HepG2 (cell line): Measurements from ENCODE around the gene COLEC12. TPM values are rescaled to one million over a fixed set of nuclear protein-coding genes. Genes with fewer than 3 reads are reported as not detected.

Experiments used
- ATAC-seq: fragments of 200-7000 bp; cut with Tn5 transposase; 3 replicates; pipeline ENCODE4 v1.9.1; 2020; ENCODE audit warnings: mild to moderate bottlenecking, moderate library complexity
- Bru-seq: library from RNA; stranded (reverse); fragments of 400-500 nt; gene quantifications from one replicate; lab custom pipeline; 2021; lab: Mats Ljungman, UMichigan
- BruChase-seq, 2 experiments: library from RNA; stranded (reverse); fragments of 400-500 nt; gene quantifications; one replicate each; lab custom pipeline; 2021; lab: Mats Ljungman, UMichigan
- BruUV-seq: library from RNA; stranded (reverse); fragments of 400-500 nt; replicated peaks from 2 replicates; lab custom pipeline; 2021; lab: Mats Ljungman, UMichigan
- CTCF ChIA-PET: fragments of 300-600 bp; formaldehyde crosslinking; extraction: SDS; loops from one replicate; lab custom pipeline; 2021; ENCODE audit warnings: low total read pairs, inconsistent platforms, low intra/inter-chr PET ratio; lab: Yijun Ruan, JAX
- POLR2A ChIA-PET: fragments of 350-600 bp; sonication (Branson Sonifier 250); formaldehyde crosslinking; loops from one replicate; lab custom pipeline; 2020; ENCODE audit warnings: antibody characterized with exemption, inconsistent platforms; lab: Yijun Ruan, JAX
- DNase-seq: peaks from one replicate; pipeline ENCODE4 v3.0.0-alpha.2; 2015; ENCODE audit warnings: low spot score
- FAIRE-seq: peaks from 3 replicates; lab custom pipeline; 2011; peaks lifted over from hg19 to GRCh38; lab: Jason Lieb, UNC
- H2AFZ ChIP-seq: one replicate; pipeline ENCODE4 v1.6.1; 2011; ENCODE audit warnings: low read length, inconsistent platforms
- H3K27ac ChIP-seq: fragments of 300-600 bp; 3 replicates; pipeline ENCODE4 v1.8.0; 2011; ENCODE audit warnings: mixed run types, mild to moderate bottlenecking, mixed read lengths, low read length, inconsistent platforms; ENCODE audit not compliant: insufficient read depth; ENCODE audit errors: extremely low read length
- H3K27me3 ChIP-seq, 2 experiments: fragments of 200-600 bp in 1 of 2; 2 replicates in 1 of 2; 3 replicates in 1 of 2; pipeline versions ENCODE4 v1.6.0 to v1.8.0; 2011; ENCODE audit warnings: low read length in 2 of 2, mild to moderate bottlenecking in 2 of 2, moderate library complexity in 2 of 2, inconsistent platforms in 1 of 2; ENCODE audit not compliant: insufficient read depth in 2 of 2, control insufficient read depth in 1 of 2
- H3K36me3 ChIP-seq, 2 experiments: fragments of 200-600 bp in 1 of 2; replicated peaks in 1 of 2; 2 replicates in 1 of 2; 3 replicates in 1 of 2; pipeline versions ENCODE4 v1.5.1 to v1.8.0; 2011; ENCODE audit warnings: low read length in 2 of 2, inconsistent platforms in 1 of 2; ENCODE audit not compliant: insufficient read depth in 2 of 2, control insufficient read depth in 1 of 2
- H3K4me1 ChIP-seq: 2 replicates; pipeline ENCODE4 v1.5.1; 2012; ENCODE audit warnings: low read length, inconsistent platforms; ENCODE audit not compliant: insufficient read depth
- H3K4me2 ChIP-seq: 2 replicates; pipeline ENCODE4 v1.6.0; 2011; ENCODE audit warnings: low read depth, low read length, inconsistent platforms
- H3K4me3 ChIP-seq, 3 experiments: fragments of 200-600 bp in 1 of 3; sonication (generic), shearing (Covaris generic) in 1 of 3; replicated peaks in 1 of 3; 2 replicates each; pipeline ENCODE4 v1.5.1; 2011 to 2016; ENCODE audit warnings: low read length in 3 of 3, inconsistent platforms in 2 of 3, low read depth in 2 of 3, mild to moderate bottlenecking in 2 of 3, control low read depth in 1 of 3, mixed read lengths in 1 of 3; ENCODE audit not compliant: insufficient read depth in 1 of 3
- H3K79me2 ChIP-seq: one replicate; pipeline ENCODE4 v1.6.1; 2011; ENCODE audit warnings: low read length, inconsistent platforms; ENCODE audit not compliant: insufficient read depth
- H3K9ac ChIP-seq: 2 replicates; pipeline ENCODE4 v1.6.0; 2011; ENCODE audit warnings: mild to moderate bottlenecking, low read depth, low read length, inconsistent platforms; ENCODE audit not compliant: insufficient read depth
- H3K9me3 ChIP-seq: 2 replicates; pipeline ENCODE4 v1.5.1; 2012; ENCODE audit warnings: mild to moderate bottlenecking, low read length
- H4K20me1 ChIP-seq: 2 replicates; pipeline ENCODE4 v1.6.0; 2011; ENCODE audit warnings: inconsistent platforms, mild to moderate bottlenecking, low read length, moderate library complexity; ENCODE audit not compliant: insufficient read depth
- EZH2 ChIP-seq: conservative IDR thresholded peaks from 2 replicates; pipeline ENCODE4 v1.6.1; 2012; ENCODE audit warnings: mild to moderate bottlenecking, low read depth, low read length, moderate library complexity
- KDM5B ChIP-seq: sonication (generic); formaldehyde crosslinking; IDR thresholded peaks from 2 replicates; pipeline ENCODE4 v1.4.0; 2020; ENCODE audit warnings: missing genetic modification reagents, mild to moderate bottlenecking, borderline replicate concordance
- U2AF1 ChIP-seq: fragments of 200-400 bp; formaldehyde crosslinking; optimal IDR thresholded peaks from 2 replicates; pipeline ENCODE3; 2017; ENCODE audit warnings: mild to moderate bottlenecking, low read depth, low read length
- U2AF2 ChIP-seq: fragments of 200-400 bp; formaldehyde crosslinking; IDR thresholded peaks from 2 replicates; pipeline ENCODE4 v1.6.1; 2017; ENCODE audit warnings: low read depth, mild to moderate bottlenecking, low read length
- ZFP41 ChIP-seq: sonication (generic); formaldehyde crosslinking; IDR thresholded peaks from 2 replicates; pipeline ENCODE4 v1.4.0; 2020; ENCODE audit warnings: mild to moderate bottlenecking, missing genetic modification reagents, borderline replicate concordance
- ZNF800 ChIP-seq: sonication (generic); formaldehyde crosslinking; IDR thresholded peaks from 2 replicates; pipeline ENCODE4 v1.4.0; 2020; ENCODE audit warnings: missing genetic modification reagents
- WGBS: methylation state at CpG from one replicate; pipeline ENCODE4 v1.1.6; 2017; ENCODE audit warnings: low lambda C conversion rate; 5-methylcytosine and 5-hydroxymethylcytosine counted together
- in situ Hi-C: cut with HindIII; loops from 2 replicates; pipeline ENCODE4 v1.10.0; 2017; ENCODE audit warnings: low pct_unique_long_range_greater_than_20kb; ENCODE audit not compliant: extremely low pct_ligation_motif_present
- intact Hi-C: fragments of 100-400 bp; cut with micrococcal nuclease; formaldehyde crosslinking; loops from one replicate; pipeline ENCODE4 v1.10.0; 2022; ENCODE audit not compliant: unreplicated experiment
- long read RNA-seq, 2 experiments: library from RNA in 1 of 2; library from polyadenylated mRNA in 1 of 2; stranded (forward) in 1 of 2; unstranded in 1 of 2; transcript quantifications; one replicate each; pipeline ENCODE4 v2.0.0, GENCODE V29; 2019 to 2022
- polyA minus RNA-seq, 3 experiments: library from RNA; depleted of rRNA, polyadenylated mRNA; stranded (reverse); fragments of >200 nt; gene quantifications; 2 replicates each; pipeline ENCODE4 v1.2.3, GENCODE V29; 2011; ENCODE audit warnings: low replicate concordance in 1 of 3
- polyA plus RNA-seq, 8 experiments: library from polyadenylated mRNA; depleted of rRNA in 3 of 8; stranded (reverse) in 7 of 8; unstranded in 1 of 8; fragments of >200 nt; fragmentation: Illumina TruSeq in 4 of 8; extraction: Trizol in 4 of 8; gene quantifications; 2 replicates each; pipeline versions ENCODE4 v1.2.1 to v1.2.3, GENCODE V29; 2011 to 2016; ENCODE audit warnings: low read depth in 4 of 8, missing spikeins in 1 of 8, mixed read lengths in 1 of 8; ENCODE audit not compliant: insufficient read depth in 1 of 8
- total RNA-seq, 5 experiments: library from RNA; depleted of rRNA; stranded (reverse); fragments of >200 nt; fragmentation: Illumina TruSeq; extraction: Trizol; gene quantifications; 2 replicates each; pipeline ENCODE4 v1.2.3, GENCODE V29; 2016; ENCODE audit warnings: low read depth in 1 of 5

The COLEC12 gene
- total RNA-seq (2016; rRNA removed; fragmentation: Illumina TruSeq; extraction: Trizol) (0.02 TPM in 1 of 2 replicates, not detected in the other), polyA plus RNA-seq (2011; rRNA removed) (0.11 and 0.21 TPM in 2 replicates), polyA minus RNA-seq (2011; rRNA and poly(A)+ RNA removed; ENCODE audit: low replicate concordance) (0.04 TPM in 1 of 2 replicates, not detected in the other), Bru-seq, nascent RNA (percentile 11 among the genes with signal in this experiment), BruChase-seq, experiment 1, labeled RNA remaining after a 6-hour chase (percentile 13 among the genes with signal in this experiment), BruChase-seq, experiment 2, labeled RNA remaining after a 2-hour chase (percentile 11 among the genes with signal in this experiment)
- not detected in 2 replicates for total RNA-seq (2016; cell fraction: cytosol; rRNA removed; fragmentation: Illumina TruSeq; extraction: Trizol; ENCODE audit: low read depth)
- 0.02 TPM in 1 of 2 replicates, not detected in the other for total RNA-seq (2016; cell fraction: insoluble cytoplasmic fraction; rRNA removed; fragmentation: Illumina TruSeq; extraction: Trizol)
- not detected in 2 replicates for total RNA-seq (2016; cell fraction: membrane; rRNA removed; fragmentation: Illumina TruSeq; extraction: Trizol)
- total RNA-seq (2016; cell fraction: nucleus; rRNA removed; fragmentation: Illumina TruSeq; extraction: Trizol), result 0.06 TPM in 1 of 2 replicates, not detected in the other
- 0.09 and 0.13 TPM in 2 replicates for polyA plus RNA-seq (2011; cell fraction: cytosol; rRNA removed)
- polyA plus RNA-seq (2011; cell fraction: nucleus; rRNA removed), result 0.14 TPM in 2 replicates
- polyA plus RNA-seq (2012), result 0.80 and 1.8 TPM in 2 replicates
- 0.02 TPM in 1 of 2 replicates, not detected in the other for polyA plus RNA-seq (2016; cell fraction: cytosol; fragmentation: Illumina TruSeq; extraction: Trizol; ENCODE audit: low read depth)
- polyA plus RNA-seq (2016; cell fraction: insoluble cytoplasmic fraction; fragmentation: Illumina TruSeq; extraction: Trizol; ENCODE audit: low read depth), result not detected in 2 replicates
- polyA plus RNA-seq (2016; cell fraction: membrane; fragmentation: Illumina TruSeq; extraction: Trizol; ENCODE audit: low read depth), result not detected in 2 replicates
- 0.09 TPM in 1 of 2 replicates, not detected in the other for polyA plus RNA-seq (2016; cell fraction: nucleus; fragmentation: Illumina TruSeq; extraction: Trizol; ENCODE audit: insufficient read depth, low read depth)
- 0.10 TPM in 1 of 2 replicates, not detected in the other for polyA minus RNA-seq (2011; cell fraction: cytosol; rRNA and poly(A)+ RNA removed)
- 0.13 and 0.25 TPM in 2 replicates for polyA minus RNA-seq (2011; cell fraction: nucleus; rRNA and poly(A)+ RNA removed)
- long read RNA-seq, experiment 1, result 0 reads
- long read RNA-seq, experiment 2, result 0 reads

GRCh38 chr18:500632-501405 lies at the start of gene COLEC12:
TSS of gene COLEC12 (minus strand) at chr18:500701. CDS start at chr18:500514, 187 bp downstream.
- Histone ChIP-seq H3K36me3 (no peaks in the 10 kb centered on the region), H3K79me2 (no peaks in the 10 kb centered on the region), H3K9ac (no peak within 1 kb of the TSS), H3K9me3 (no peaks in the 10 kb centered on the region), H4K20me1 (0 out of 2 replicates have a peak, but pooled peaks cover 2% of the 10 kb centered on the region), H3K4me3 (peak within 1 kb of the TSS; percentile 29 to 58 (median 37); a peak in 4 of 6 replicates), H3K4me2 (peak within 1 kb of the TSS; percentile 64), H3K27me3 (peaks cover 3 to 32% of the 10 kb centered on the region in 2 experiments), H3K4me1 (peaks cover 20% of the 10 kb centered on the region), H2AFZ (no peak within 1 kb of the TSS), H3K27ac (no peak within 1 kb of the TSS)
- no TSS peak for BruUV-seq
- FAIRE-seq (no peak), ATAC-seq (peak; percentile 51), DNase-seq (no peak)
- CTCF ChIA-PET, result no interaction called here
- POLR2A ChIA-PET, result no interaction called here
- TF ChIP-seq ZNF800, result peak; percentile 76
- TF ChIP-seq U2AF1, result no peak
- no peak for TF ChIP-seq U2AF2
- no peak for TF ChIP-seq KDM5B (CRISPR knock-in tag)
- no peak for TF ChIP-seq ZFP41 (CRISPR knock-in tag)
- 0 out of 2 replicates have a peak, but pooled peaks have one; percentile 20 for TF ChIP-seq EZH2
- WGBS, result 0% methylated on average over 4 of the region's 75 CpGs
- in situ Hi-C loops (no loop called here), intact Hi-C loops (no loop called here)
